HG03521 (cell line): ENCODE results near the gene PTPN7.
"Not testable (repeated sequence)": the region's sequence is repeated elsewhere in the genome, so short reads cannot be mapped to it uniquely, and the experiment has no call there.

Source experiments
- ATAC-seq: cut with Tn5 transposase; IDR thresholded peaks from one replicate; pipeline ENCODE4 v1.9.1; 2021; ENCODE audit warnings: mild to moderate bottlenecking, moderate library complexity; ENCODE audit not compliant: unreplicated experiment

Gene PTPN7

DNA sequence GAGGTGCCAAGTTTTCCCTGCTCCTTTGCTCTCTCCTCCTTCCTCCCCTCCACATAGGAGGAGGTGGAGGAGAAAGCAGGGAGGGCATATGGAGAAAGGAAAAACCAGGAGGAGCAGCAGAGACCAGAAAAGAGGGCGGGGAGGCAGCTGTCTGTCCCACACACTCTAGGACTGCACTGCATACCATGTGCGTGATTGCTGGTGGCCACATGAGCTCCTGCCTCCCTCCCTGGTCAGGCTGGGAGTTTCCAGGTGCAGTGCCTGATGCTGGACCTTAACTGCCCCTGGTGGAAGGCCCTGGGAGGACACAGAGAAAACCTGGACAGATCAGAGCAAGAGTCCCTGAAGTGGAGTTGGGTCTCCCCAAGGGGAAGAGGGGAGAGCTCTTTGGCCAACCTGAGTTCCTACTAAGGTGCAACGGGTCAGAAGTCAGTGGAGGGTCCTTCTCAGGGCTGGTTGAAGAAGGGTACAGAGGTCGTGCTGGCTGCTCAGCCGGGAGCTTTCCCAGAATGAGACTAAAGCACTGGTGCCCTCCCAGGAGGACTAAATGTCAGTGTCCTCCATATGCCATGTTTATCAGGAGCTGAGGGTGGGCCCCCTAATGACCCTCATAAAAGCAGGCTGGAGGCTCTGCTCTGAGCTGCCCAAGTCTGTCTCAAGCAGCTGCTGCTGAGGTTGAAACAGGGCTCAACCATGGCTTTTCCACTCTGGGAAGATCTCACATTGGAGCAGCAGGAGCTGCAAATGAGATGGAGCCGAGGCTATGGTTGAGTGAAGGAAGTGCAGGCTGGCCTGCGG is 29.7 kb upstream of the PTPN7 start:
- no peak for ATAC-seq

DNA sequence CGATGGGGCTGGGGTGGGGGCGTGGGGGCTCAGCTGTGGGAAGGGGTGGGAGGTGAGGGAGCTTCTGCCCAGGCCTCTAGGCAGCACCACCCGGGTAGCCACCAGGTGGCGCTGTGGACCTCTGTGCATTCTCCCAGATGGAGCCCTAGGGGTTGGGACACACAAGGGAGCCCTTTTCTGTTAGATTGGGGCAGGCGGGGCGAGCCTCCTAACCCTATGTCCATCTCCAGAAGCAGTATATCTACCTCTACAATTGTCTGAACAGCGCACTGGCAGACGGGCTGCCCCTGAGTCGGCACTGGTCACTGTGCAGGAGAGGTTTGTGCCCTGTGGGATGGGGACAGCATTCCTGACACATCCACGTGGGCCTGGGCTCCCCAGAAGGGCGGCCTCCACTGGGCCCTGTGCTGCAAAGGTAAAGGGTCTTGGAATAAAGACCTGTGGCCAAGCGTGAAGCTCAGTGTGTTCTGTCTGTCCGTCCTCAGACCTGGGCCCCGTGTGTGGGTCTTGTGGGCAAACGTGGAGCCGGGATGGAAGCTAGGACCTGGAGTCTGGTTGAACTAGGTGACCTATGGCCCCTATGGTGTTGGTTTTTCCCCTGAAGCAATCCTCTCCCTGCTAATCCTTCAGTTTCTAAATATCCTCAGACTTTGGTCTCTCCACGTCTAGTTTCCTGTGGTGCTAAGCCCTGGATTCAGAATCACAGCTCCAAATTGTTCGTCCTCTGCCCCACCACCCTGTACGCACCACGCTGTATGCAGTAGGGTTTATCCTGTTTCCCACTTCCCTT is 28.8 kb upstream of the PTPN7 start:
- no peak for ATAC-seq

DNA sequence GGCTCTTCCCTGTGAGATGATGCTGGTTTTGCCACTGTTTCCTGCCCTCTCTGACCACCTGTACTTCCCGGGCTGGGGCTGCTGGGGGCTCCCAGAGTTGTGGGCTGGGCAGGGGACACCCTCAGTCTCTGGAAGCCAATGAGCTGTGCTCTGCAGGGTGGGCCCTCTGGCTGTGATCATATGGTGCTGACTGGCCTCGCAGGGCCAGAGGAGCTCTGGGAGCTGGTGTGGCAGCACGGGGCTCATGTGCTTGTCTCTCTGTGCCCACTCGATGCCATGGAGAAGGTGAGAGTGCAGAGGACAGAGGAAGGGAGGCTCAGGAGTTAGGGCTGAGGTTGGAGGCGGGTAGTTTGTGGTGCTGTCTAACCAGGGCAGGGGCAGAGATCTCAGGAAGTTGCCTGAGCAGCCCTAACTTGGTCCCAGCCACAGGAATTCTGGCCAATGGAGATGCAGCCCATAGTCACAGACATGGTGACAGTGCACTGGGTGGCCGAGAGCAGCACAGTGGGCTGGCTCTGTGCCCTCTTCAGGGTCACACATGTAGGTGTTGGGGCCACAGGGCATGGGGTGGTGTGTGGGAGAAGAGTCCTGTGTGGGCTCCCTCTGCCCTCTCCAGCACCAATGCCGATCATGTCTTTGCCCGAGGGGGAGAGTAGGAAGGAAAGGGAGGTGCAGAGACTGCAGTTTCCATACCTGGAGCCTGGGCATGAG is 27.4 kb upstream of the PTPN7 start:
- no peak for ATAC-seq

DNA sequence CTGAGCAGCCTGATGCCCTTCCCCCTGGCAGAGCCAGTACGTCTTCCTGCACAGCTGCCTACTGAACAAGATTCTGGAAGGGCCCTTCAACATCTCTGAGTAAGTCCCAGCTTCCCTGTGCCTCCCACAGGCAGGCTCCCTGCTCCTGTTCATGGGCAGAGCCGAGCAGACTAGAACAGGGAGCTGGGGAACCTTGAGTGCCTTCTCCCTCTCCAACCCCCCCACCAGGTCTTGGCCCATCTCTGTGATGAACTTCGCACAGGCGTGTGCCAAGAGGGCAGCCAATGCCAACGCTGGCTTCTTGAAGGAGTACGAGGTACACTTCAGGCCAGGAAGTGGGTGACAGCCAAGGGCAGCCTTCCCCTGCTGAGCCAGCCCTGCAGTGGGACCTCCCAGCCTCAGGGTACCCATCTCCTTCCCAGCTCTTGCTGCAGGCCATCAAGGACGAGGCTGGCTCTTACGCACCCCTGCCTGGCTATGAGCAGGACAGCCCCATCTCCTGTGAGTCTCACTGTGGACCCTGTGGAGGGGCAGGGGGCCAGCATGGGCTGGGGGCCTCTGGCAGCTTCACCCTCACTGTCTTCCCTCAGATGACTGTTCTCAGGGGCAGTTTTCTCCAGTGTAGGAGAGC is 26.8 kb upstream of the PTPN7 start:
- ATAC-seq = no peak

DNA sequence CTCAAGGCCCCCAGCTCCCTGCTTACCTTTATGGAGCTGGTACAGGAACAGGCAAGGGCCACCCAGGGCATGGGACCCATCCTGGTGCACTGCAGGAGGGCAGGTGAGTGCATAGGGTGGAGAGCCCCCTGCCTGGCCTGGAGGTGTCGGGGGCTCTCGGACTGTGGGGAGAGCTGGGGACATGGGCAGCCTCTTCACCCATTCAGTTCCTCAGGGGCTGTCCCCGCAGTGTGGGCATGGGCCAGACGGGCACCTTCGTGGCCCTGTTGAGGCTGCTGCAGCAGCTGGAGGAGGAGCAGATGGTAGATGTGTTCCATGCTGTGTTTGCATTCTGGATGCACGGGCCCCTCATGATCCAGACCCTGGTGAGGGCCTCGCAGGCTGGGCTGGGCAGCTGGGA is 25.9 kb upstream of the PTPN7 start:
- ATAC-seq = no peak

DNA sequence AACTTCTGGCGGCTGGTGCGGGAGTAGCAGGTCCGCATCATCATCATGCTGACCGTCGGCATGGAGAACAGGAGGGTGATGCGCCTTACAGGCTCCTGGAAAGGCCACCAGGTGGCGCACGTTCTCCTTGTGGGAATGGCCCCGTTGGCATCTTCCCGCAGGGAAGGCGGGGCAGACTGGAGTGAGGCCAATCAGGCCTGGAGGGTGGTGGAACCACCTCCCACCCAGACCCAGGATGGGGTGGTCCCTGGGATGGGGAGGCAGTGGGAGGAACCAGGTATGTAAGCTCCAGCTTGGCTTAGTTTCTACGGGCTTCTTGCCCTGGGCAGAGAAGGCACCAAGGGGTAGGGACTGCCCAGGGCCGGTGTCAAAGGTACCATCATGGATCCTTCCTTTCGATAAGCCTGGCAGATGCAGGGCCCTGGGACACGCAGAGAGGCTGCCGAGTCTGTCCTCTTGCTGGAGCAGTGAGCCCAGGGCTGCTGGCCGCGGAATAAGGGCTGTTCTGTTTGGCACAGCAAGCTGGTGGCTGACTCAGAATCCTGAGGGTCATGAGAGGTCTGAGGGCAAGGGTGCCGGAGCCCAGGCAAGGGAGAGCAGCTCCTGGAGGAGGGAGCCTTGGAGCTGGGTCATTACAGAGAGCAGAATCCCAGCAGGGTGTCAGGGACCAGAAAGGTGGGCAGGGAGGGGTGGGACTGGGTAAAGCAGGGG is 24.5 kb upstream of the PTPN7 start:
- no peak for ATAC-seq

DNA sequence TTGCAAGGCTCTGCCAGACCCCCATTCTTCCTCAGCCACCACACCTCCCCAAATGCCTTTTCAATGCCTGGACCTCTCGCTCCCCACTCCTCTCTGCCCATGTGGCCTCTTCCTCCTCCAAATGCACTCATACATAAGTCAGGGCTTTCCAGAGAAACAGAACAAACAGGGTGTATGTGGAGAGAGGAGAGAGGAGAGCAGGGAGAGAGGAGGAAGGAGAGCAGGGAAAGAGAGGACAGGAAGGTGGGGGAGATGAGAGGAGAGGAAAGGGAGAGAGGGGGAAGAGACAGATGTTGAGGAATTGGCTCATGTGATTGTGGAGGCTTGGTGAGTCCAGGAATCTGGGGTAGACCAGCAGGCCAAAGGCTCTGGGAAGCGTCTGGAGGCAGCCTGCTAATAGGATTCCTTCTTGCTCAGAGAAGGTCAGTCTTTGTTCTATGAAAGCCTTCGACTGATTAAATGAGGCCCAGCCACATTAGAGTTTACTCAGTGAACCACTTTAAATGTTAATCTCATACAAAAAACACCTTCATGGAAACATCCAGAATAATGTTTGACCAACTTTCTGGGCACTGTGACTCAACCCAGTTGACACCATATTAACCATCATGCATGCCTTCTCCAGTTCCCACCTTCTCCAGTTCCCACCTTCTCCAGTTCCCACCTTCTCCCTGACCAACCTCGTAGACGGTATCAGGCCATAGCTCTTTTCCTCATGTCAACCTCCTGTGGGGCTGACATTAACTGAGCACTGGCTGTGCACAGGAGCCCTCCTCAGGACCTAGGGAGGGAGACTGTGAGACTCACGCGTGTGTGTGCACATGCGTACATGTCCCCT is 21.9 kb upstream of the PTPN7 start:
- ATAC-seq = no peak

DNA sequence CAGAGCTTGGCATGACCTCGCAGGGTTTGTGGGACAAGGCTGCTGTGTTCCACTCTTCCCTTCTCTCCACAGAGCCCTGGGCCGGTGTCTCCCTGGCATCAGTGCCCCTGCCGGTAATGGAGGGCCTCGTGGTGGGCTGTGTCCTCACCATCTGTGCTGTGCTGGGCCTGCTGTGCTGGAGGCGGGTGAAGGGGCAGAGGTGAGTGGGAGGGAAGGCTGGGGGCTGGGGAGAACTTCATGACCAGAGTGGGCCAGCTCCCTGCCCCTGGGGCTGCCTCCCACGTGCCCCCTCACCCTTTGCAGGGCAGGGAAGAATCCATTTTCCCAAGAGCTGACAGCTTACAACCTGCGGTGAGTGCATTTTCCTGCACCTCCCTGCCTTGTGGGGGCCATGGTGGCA is 21.2 kb upstream of the PTPN7 start:
- ATAC-seq = no peak

DNA sequence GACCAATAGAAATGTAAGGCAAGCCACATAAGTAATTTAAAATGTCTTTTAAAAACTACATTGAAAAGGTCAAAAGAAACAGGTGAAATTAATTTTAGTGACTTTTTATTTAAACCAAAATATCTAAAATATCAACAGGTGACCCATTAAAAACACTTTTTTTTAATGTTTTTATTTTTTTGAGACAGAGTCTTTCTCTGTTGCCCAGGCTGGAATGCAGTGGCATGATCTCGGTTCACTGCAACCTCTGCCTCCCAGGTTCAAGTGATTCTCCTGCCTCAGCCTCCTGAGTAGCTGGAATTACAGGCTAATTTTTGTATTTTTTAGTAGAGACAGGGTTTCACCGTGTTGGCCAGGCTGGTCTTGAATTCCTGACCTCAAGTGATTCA is 20.3 kb upstream of the PTPN7 start:
- not testable (repeated sequence) for ATAC-seq

DNA sequence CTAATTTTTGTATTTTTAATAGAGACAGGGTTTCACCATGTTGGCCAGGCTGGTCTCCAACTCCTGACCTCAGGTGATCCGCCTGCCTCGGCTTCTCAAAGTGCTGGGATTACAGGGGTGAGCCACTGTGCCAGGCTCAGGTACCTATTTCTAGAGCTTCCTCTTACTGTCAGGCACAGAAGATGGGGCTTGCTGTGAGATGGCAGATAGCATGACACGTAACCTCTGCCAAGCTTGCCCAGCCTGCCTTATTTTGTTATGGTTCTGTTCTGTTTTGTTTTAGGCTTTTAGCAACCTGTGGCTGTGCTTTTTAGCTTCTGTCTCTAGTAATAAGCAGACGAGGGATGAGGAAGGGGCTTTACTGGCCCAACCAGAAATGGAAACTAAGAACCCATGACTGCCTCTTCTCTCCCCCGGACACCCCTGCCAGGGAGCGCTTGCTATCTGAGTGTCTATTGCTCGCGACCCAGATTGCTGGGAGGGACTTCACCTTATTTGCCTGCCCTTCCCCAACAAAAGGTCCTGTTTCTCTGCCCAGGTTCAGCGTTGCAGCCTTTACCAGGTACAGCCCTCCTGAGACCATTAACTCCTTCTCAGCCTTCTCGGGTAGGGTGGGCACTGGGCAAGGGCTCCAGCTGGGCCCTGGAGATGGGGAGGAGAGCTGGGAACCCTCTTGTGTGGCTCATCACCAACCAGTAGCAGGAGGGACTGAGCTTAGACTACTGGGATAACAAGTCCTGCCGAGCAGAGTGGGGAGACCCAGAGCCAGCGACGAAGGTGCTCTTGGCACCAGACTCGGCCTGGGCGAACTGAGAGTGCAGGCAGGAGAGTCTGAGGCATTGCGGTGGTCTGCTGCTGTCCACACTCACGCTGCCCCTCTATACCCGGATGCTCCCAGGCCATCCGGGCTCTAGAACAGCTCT is 19.7 kb upstream of the PTPN7 start:
- ATAC-seq = no peak

DNA sequence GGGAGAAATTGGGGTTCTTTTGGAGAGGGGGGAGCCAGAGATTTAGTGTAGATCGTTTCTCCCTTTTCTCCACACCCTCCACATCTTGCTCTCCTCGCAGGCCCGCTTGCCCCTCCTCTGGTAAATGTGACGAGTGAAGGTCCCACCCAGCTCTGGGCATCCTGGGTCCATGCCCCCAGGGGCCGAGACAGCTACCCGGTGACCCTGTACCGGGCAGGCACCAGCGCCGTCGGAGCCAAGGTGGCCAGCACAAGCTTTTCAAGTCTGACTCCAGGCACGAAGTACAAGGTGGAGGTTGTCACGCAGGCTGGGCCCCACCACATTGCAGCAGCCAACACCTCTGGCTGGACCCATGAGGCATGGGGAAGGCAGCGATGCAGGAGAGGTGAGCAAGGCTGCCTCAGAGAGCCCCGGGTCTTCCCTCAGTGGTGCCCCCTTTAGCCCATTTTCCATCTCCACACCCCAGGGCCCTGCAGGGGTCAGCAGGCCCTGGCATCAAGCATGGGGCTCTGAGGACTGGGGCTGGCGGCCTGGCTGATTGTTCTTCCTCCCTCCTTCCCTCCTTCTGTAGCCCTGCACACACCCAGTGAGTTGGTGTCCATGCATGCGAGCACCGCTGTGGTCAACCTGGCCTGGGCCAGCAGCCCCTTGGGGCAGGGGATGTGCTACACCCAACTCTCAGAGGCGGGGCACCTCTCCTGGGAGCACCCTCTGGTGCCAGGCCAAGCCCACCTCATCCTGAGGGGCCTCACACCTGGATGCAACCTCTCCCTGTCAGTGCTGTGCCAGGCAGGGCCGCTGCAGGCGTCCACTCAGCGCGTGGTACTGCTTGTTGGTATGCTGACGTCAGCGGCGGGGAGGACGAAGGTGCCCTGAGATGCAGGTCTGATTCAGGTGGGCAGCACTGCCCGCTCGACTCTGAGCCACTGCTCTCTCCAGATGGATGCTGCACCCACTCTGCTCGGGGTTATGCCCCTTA is 16.8 kb upstream of the PTPN7 start:
- no peak for ATAC-seq

DNA sequence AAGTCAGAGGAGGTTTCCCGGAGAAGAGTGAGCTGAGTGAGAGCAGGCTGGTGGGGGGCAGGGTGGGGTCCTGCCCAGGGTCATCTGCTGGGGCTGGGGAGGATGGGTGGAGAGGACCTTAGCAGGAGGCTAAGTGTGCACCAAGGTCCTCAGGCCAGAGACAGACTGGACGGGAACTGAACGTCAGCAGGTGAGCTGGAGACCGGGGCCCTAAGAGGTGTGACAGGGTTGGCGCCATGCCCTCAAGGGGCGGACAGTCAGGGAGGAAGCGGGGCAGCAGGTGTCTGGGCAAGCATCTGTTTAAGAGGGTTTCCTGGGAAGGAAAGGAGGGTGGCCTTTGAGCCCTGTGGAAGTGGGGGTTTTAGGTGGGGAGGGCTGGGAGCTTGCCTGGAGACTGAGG is 13.6 kb upstream of the PTPN7 start:
- ATAC-seq = no peak

DNA sequence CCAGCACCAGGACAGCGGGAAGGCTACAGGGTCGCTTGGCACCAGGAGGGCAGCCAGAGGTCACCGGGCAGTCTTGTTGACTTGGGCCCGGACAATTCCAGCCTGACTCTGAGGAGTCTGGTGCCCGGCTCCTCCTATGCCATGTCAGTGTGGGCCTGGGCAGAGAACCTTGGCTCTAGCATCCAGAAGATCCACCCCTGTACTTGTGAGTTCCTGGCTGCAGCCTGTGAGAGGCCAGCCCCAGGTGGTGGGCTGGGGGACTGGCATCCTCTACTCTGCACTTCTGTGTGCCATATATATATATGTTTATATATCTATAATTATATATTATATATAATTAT is 11.6 kb upstream of the PTPN7 start:
- no peak for ATAC-seq

DNA sequence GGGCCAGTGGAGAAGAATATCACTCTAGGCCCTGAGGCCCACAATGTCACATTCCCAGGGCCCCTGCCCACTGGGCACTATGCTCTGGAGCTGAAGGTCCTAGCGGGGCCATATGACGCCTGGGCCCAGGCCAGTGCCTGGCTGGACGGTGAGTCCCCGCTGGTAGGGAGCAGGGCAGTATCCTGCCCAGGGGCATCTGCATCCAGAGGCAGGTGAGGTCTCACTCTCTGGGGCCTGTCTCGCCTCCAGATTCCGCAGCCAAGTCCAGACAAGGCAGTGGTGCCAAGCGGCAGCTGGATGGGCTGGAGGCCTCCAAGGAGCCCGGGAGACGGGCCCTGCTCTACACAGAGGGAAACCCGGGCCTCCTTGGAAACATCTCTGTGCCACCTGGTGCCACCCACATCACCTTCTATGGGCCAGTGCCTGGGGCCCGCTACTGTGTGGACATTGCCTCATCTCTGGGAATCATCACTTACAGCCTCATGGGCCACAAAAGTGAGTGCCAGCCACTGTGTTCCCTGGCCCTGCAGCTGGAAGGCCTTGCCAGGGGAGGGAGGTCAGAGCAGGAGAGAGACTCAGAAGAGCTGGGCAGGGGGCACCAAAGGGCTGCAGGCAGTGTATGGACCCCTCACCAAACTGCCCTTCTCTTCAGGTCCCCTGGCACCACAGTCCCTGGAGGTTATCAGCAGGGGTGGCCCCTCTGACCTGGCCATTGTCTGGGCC is 11.1 kb upstream of the PTPN7 start:
- no peak for ATAC-seq

DNA sequence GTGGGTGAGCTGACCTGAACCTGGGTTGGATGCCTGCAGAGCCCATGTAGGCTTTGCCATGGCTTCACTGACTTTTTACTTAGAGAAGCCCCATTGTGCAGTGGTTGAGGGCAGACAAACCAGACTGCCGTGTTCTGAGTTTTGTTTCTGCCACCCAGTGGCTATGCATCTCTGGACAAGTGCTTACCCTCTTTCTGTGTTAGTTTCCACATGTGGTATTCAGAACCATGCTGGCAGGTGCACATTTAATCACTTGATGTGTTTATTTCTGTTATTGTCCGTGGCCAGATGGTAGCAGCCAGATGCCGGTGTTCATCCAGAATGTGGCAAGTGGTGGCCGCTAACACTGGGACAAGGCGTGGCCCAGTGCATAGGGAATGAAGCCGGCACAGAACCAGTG is 10.3 kb upstream of the PTPN7 start:
- ATAC-seq = no peak

DNA sequence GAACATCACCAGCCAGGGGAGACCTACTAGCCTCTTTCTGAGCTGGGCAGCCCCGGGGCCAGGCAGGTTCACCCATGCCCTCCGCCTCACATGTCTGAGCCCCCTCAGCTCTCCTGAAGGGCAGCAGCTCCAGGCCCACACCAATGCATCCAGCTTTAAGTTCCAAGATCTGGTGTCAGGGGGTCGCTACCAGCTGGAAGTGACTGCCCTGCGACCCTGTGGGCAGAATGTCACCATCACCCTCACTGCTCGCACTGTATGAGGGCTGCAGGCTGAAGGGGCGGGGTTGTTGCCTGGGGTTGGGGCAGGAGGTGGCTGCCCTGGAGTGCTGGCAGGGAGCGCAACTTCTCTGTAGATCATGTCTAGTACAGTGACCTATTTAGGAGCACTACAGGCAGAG is 8.5 kb upstream of the PTPN7 start:
- no peak for ATAC-seq
